ENCODE results near the gene UNCX. TPM values are rescaled to one million over a fixed set of nuclear protein-coding genes. Genes with fewer than 3 reads are reported as not detected.

The UNCX gene
- total RNA-seq, 2 donors from 2014 or later = not detected

GRCh38 chr7:1264345-1265280, 31.9 kb downstream of the UNCX start:
- WGBS = 68% methylated on average over 29 of the region's 30 CpGs
- intact Hi-C loops (cut with DNase I) = no loop called here
- Histone ChIP-seq H3K4me1 (replicated peaks) (no peaks in the 10 kb centered on the region), H3K36me3 (no peaks in the 10 kb centered on the region), H3K4me3 (no peak overlapping the region), H3K27ac (no peak overlapping the region), H3K27me3 (replicated peaks; ENCODE audit: insufficient read depth) (peaks cover 42% of the 10 kb centered on the region), H3K9me3 (no peaks in the 10 kb centered on the region)
- DNase-seq (ENCODE audit: low spot score) = no peak
- TF ChIP-seq POLR2AphosphoS5 (IDR thresholded peaks at IDR 0.05) = no peak
- TF ChIP-seq CTCF (IDR thresholded peaks at IDR 0.05) = no peak
- no peak for TF ChIP-seq POLR2A (IDR thresholded peaks at IDR 0.05)

GRCh38 chr7:1267016-1267900, 34.6 kb downstream of the UNCX start:
- TF ChIP-seq POLR2A (IDR thresholded peaks at IDR 0.05) (no peak), CTCF (IDR thresholded peaks at IDR 0.05) (no peak), POLR2AphosphoS5 (IDR thresholded peaks at IDR 0.05) (no peak)
- H3K36me3 ChIP-seq = no peaks in the 10 kb centered on the region
- WGBS = 86% methylated on average over 31 of the region's 31 CpGs
- no peak overlapping the region for H3K27ac ChIP-seq
- DNase-seq (ENCODE audit: low spot score) = no peak
- peaks cover 44% of the 10 kb centered on the region for H3K27me3 ChIP-seq (replicated peaks; ENCODE audit: insufficient read depth)
- H3K4me1 ChIP-seq (replicated peaks) = no peaks in the 10 kb centered on the region
- H3K4me3 ChIP-seq = no peak overlapping the region
- no peaks in the 10 kb centered on the region for H3K9me3 ChIP-seq
- intact Hi-C loops (cut with DNase I) = no loop called here

- intact Hi-C loops (cut with DNase I) = no loop called here
- peaks cover 44% of the 10 kb centered on the region for H3K27me3 ChIP-seq (replicated peaks; ENCODE audit: insufficient read depth)
These were observed 35.6 kb downstream of the UNCX start for GRCh38 chr7:1268076-1268815.

GRCh38 chr7:1268866-1269265, 36.2 kb downstream of the UNCX start:
- Histone ChIP-seq H3K9me3 (no peaks in the 10 kb centered on the region), H3K27ac (no peak overlapping the region), H3K27me3 (replicated peaks; ENCODE audit: insufficient read depth) (peaks cover 42% of the 10 kb centered on the region), H3K36me3 (no peaks in the 10 kb centered on the region), H3K4me3 (no peak overlapping the region), H3K4me1 (replicated peaks) (no peaks in the 10 kb centered on the region)
- no peak for DNase-seq (ENCODE audit: low spot score)
- WGBS = 27% methylated on average over 14 of the region's 14 CpGs
- intact Hi-C loops (cut with DNase I) = no loop called here
- TF ChIP-seq POLR2A (IDR thresholded peaks at IDR 0.05) (no peak), CTCF (IDR thresholded peaks at IDR 0.05) (no peak), POLR2AphosphoS5 (IDR thresholded peaks at IDR 0.05) (no peak)

More at GRCh38 chr7:1268076-1268815, 35.6 kb downstream of the UNCX start:
- no peak overlapping the region for H3K27ac ChIP-seq
- no peaks in the 10 kb centered on the region for H3K4me1 ChIP-seq (replicated peaks)
- WGBS = 80% methylated on average over 24 of the region's 27 CpGs
- no peak for TF ChIP-seq POLR2A (IDR thresholded peaks at IDR 0.05)
- TF ChIP-seq POLR2AphosphoS5 (IDR thresholded peaks at IDR 0.05) = no peak
- no peak for TF ChIP-seq CTCF (IDR thresholded peaks at IDR 0.05)
- no peaks in the 10 kb centered on the region for H3K9me3 ChIP-seq
- H3K36me3 ChIP-seq = no peaks in the 10 kb centered on the region
- DNase-seq (ENCODE audit: low spot score) = no peak
- no peak overlapping the region for H3K4me3 ChIP-seq
